Measurements from ENCODE around the gene PRG3. TPM values are rescaled to one million over a fixed set of nuclear protein-coding genes. Genes with fewer than 3 reads are reported as not detected.

The PRG3 gene
- polyA plus RNA-seq, 3 donors: not detected

DNA sequence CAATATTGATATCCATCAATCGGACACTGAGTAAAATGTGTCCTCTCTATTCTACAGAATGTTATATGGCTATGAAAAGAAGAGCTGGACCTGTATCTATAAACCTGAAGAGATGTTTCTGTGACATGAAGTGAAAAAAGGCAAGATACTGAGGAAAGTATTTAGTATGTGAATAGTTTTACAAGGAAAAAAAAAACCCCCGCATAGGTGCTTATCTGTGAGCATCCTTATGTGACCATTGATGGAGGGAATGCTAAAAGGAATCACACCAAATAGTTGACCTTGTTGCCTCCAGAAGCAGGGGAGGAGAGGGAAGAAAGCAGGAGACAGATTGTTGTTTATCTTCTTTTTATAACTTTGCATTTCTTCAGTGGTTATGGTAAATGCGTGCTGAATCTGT, 10.2 kb upstream of the PRG3 start:
- Histone ChIP-seq H3K27ac (ENCODE audit: low read depth in 1 of 2, low read length in 2 of 2) (no peak overlapping the region), H4K20me1 (ENCODE audit: insufficient read depth, low read length) (no peaks in the 10 kb centered on the region), H2AFZ (ENCODE audit: insufficient read depth, low read depth, low read length, poor library complexity, severe bottlenecking) (no peak overlapping the region), H3K79me2 (ENCODE audit: insufficient read depth, low read length) (no peaks in the 10 kb centered on the region), H3K9me3 (replicated peaks in 1 of 2; ENCODE audit: control insufficient read depth in 1 of 2, insufficient read depth in 1 of 2, low read length in 2 of 2) (no peaks in the 10 kb centered on the region), H3K36me3 (replicated peaks in 1 of 2; ENCODE audit: control insufficient read depth in 1 of 2, insufficient read depth in 2 of 2, low read length in 2 of 2) (no peaks in the 10 kb centered on the region), H3K9ac (ENCODE audit: insufficient read depth, low read length, poor library complexity, severe bottlenecking) (no peak overlapping the region), H3K4me1 (ENCODE audit: control insufficient read depth in 1 of 2, insufficient read depth in 2 of 2, low read length in 2 of 2) (peaks cover 0 to 6% of the 10 kb centered on the region in 2 donors), H3K4me2 (replicated peaks; ENCODE audit: extremely low read depth, low read length, poor library complexity, severe bottlenecking) (no peak overlapping the region), H3K27me3 (ENCODE audit: control insufficient read depth in 2 of 2, insufficient read depth in 2 of 2, low read length in 2 of 2) (no peaks in the 10 kb centered on the region), H3K4me3 (replicated peaks in 1 of 3; ENCODE audit: low read depth in 2 of 3, low read length in 3 of 3) (no peak overlapping the region)
- Mint-ChIP-seq H3K27ac (peak overlapping the region in 1 of 7 donors; percentile 16), H3K36me3 (no peaks in the 10 kb centered on the region), H3K4me3 (no peak overlapping the region), H3K9me3 (no peaks in the 10 kb centered on the region), H3K27me3 (ENCODE audit: low read depth in 3 of 3) (peaks cover 0 to 3% (median 2%) of the 10 kb centered on the region in 3 donors), H3K4me1 (peaks cover 14% of the 10 kb centered on the region)
- WGBS (ENCODE audit: insufficient coverage): 100% methylated on average over 1 of the region's 3 CpGs
- no peak for DNase-seq
- TF ChIP-seq, protein P1, sequence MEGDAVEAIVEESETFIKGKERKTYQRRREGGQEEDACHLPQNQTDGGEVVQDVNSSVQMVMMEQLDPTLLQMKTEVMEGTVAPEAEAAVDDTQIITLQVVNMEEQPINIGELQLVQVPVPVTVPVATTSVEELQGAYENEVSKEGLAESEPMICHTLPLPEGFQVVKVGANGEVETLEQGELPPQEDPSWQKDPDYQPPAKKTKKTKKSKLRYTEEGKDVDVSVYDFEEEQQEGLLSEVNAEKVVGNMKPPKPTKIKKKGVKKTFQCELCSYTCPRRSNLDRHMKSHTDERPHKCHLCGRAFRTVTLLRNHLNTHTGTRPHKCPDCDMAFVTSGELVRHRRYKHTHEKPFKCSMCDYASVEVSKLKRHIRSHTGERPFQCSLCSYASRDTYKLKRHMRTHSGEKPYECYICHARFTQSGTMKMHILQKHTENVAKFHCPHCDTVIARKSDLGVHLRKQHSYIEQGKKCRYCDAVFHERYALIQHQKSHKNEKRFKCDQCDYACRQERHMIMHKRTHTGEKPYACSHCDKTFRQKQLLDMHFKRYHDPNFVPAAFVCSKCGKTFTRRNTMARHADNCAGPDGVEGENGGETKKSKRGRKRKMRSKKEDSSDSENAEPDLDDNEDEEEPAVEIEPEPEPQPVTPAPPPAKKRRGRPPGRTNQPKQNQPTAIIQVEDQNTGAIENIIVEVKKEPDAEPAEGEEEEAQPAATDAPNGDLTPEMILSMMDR (IDR thresholded peaks at IDR 0.05): no peak
- intact Hi-C loops (cut with micrococcal nuclease): no loop called here

DNA sequence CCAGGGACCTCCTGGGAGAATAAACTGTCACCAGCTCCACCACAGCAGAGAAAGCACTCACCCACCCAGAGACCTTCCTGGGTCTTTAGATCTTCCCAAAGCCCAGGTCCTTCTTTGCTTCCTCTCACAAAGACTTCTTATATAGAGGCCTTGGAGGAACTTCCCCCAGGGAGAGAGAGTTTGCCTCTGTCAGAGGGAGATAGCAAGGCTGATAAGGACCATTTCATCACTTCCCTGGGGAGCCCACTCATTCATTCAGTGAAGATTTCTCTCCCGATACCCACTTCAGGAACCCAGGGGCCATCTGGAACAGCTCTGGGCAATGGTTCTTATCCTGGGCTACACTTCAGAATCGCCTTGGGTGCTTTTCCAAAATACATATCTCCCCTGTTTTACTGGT, 9.6 kb upstream of the PRG3 start, which contains the start of gene PRG2:
Gene PRG2, minus strand, starts transcription at position 116 of the 400 bp plus-strand sequence. CDS start 706 bp downstream, outside the sequence.
- Mint-ChIP-seq H3K27ac (peak within 1 kb of the TSS in 1 of 7 donors; percentile 16), H3K9me3 (no peaks in the 10 kb centered on the region), H3K4me1 (peaks cover 12% of the 10 kb centered on the region), H3K27me3 (ENCODE audit: low read depth in 3 of 3) (peaks cover 0 to 3% (median 2%) of the 10 kb centered on the region in 3 donors), H3K4me3 (no peak within 1 kb of the TSS), H3K36me3 (no peaks in the 10 kb centered on the region)
- no peak for DNase-seq
- Histone ChIP-seq H3K9me3 (replicated peaks in 1 of 2; ENCODE audit: control insufficient read depth in 1 of 2, insufficient read depth in 1 of 2, low read length in 2 of 2) (no peaks in the 10 kb centered on the region), H3K4me2 (replicated peaks; ENCODE audit: extremely low read depth, low read length, poor library complexity, severe bottlenecking) (no peak within 1 kb of the TSS), H3K9ac (ENCODE audit: insufficient read depth, low read length, poor library complexity, severe bottlenecking) (no peak within 1 kb of the TSS), H2AFZ (ENCODE audit: insufficient read depth, low read depth, low read length, poor library complexity, severe bottlenecking) (no peak within 1 kb of the TSS), H3K79me2 (ENCODE audit: insufficient read depth, low read length) (no peaks in the 10 kb centered on the region), H3K4me1 (ENCODE audit: control insufficient read depth in 1 of 2, insufficient read depth in 2 of 2, low read length in 2 of 2) (peaks cover 0 to 6% of the 10 kb centered on the region in 2 donors), H3K4me3 (replicated peaks in 1 of 3; ENCODE audit: low read depth in 2 of 3, low read length in 3 of 3) (no peak within 1 kb of the TSS), H4K20me1 (ENCODE audit: insufficient read depth, low read length) (no peaks in the 10 kb centered on the region), H3K27me3 (ENCODE audit: control insufficient read depth in 2 of 2, insufficient read depth in 2 of 2, low read length in 2 of 2) (no peaks in the 10 kb centered on the region), H3K36me3 (replicated peaks in 1 of 2; ENCODE audit: control insufficient read depth in 1 of 2, insufficient read depth in 2 of 2, low read length in 2 of 2) (no peaks in the 10 kb centered on the region), H3K27ac (ENCODE audit: low read depth in 1 of 2, low read length in 2 of 2) (no peak within 1 kb of the TSS)
- intact Hi-C loops (cut with micrococcal nuclease): no loop called here
- TF ChIP-seq, protein P1 (IDR thresholded peaks at IDR 0.05): no peak
- WGBS (ENCODE audit: insufficient coverage): 0% methylated on average over 1 of the region's 2 CpGs

Data from CD14-positive monocyte (primary cell).